H54 (cell line): ENCODE measurements around the gene UNC5B.

Experiments used
- DNase-seq: peaks from one replicate; pipeline ENCODE4 v3.0.0; 2011; ENCODE audit warnings: low spot score, mixed read lengths; ENCODE audit not compliant: insufficient read length
- FAIRE-seq: peaks from 3 replicates; lab custom pipeline; 2011; peaks lifted over from hg19 to GRCh38; lab: Jason Lieb, UNC
- POLR2A ChIP-seq: IDR thresholded peaks from 2 replicates; pipeline ENCODE4 v1.6.1; 2011; ENCODE audit warnings: low read depth, mild to moderate bottlenecking, low read length

The UNC5B gene

DNA sequence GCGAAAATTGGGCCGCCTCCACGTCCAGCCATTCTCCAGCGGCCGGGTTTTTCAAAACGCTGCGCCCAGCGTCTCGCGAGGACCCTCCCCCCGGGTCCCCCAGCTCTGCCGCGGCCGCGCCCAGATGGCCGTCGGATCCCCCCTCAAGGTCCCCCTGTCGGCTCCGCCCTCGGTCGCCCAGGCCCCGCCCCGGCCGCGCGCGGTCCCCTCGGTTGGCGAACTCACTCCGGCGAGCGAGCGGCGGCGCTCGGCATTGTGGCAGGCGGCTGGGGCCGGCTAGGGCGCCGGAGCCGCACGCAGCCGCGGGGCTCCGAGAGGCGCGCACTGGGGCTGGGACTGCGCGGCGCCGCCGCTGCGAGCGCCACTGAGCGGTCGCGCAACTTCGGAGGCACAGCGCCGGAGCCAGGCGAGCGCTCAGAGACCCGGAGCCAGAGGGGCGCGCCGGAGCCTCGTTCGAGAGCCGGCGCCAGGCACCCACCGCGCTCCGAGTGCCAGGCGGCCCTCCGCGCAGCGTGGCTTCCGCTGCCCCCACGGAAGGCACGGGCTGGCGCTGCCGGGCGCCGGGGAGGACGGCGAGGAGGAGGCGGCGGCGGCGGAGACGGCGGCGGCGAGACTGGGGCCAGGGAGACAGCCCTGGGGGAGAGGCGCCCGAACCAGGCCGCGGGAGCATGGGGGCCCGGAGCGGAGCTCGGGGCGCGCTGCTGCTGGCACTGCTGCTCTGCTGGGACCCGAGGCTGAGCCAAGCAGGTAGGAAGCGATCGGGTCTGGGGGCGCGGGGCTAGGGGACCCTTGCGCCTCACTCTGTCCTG lies at the start of gene UNC5B:
UNC5B (plus strand) TSS at position 253 of the 809 bp plus-strand sequence; CDS start at position 669, 416 bp downstream.
- DNase-seq (peak; percentile 81), FAIRE-seq (no peak)
- TF ChIP-seq POLR2A, result peak; percentile 89

DNA sequence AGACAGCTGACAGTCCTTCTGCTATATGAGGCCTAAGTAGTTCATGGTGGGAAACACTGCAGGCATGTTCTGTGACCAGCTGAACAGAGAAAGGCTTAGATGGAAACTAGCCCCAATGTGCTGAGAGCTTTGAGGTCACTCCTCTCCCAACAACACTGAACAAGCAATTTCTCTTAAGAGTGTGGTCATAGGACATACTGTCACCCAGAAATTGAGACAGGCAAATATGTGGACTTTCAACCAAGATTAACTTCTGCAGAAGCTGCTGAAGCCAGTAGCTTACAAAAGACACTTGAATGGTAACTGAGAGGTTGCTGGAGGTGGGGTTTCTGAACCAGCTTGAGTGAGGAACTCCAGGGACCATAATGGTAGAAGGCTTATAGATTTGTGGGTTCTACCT lies 38.9 kb upstream of the UNC5B start:
- no peak for TF ChIP-seq POLR2A
- no peak for DNase-seq

DNA sequence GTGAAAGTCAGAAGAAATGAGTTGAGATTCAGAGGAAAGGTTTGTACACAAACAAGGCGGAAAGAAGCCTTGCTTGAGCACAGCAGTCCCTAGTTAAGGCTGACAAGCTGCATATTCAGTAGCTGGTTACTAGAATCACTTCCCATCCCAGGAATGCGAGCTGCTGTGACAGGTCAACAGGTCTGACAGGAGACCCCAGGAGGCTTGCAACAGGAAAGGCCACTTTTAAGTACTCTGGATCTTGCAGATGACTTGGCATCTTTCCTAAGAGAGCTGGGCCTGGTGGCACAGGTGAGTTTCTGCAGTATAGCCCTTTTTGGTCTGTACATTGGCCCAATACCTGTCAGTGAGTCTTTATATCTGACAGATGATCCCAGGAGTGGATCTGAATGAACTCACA lies 35.7 kb upstream of the UNC5B start:
- DNase-seq (no peak), FAIRE-seq (no peak)
- TF ChIP-seq POLR2A, result no peak

More for the DNA sequence above, 38.9 kb upstream of the UNC5B start:
- no peak for FAIRE-seq

DNA sequence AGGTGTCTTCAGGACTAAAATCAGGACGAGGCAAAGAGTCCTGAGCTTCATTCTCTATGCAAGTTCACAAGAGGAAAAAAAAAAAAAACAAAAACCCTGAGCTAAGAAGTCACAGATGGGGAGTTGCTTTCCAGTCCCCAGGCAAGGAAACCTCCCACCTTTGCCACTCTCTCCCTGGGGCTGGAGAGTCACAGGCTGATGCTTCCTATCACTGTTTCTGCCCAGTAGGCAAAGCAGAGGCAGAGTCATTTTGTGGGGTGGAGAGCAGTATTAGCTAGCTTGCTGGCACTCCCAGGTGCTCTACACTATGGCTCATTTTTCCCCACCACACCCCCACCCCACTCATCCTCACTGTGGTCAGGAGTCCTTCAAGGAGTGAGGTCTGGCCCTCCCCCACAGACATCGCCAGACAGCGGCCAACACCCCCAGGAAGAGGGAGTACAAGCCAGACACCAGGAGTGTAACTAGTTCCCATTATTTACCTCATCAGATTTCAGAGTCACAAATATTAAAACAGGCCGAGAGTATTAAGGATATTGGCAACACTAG lies 34.6 kb upstream of the UNC5B start:
- no peak for FAIRE-seq
- no peak for DNase-seq
- no peak for TF ChIP-seq POLR2A

DNA sequence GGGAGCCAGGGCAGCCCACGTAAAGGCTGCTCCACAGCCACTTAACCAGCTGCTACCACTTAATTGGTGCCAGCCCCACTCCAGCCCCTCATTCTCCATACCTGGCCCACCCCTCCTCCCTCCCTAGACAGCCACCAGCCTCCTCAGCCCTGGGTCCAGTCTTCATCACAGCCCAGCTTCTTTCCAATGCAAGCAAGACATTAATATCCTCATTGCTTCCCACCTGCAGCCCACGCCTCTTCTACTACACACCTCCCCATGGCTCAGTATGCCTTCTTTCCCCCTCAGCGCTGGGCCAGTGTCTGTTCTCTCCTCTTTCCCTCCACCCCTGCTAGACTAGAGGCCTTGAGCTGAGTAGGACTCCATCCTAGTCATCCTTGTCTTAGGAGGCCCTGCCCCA lies 33.5 kb upstream of the UNC5B start:
- DNase-seq, result no peak

DNA sequence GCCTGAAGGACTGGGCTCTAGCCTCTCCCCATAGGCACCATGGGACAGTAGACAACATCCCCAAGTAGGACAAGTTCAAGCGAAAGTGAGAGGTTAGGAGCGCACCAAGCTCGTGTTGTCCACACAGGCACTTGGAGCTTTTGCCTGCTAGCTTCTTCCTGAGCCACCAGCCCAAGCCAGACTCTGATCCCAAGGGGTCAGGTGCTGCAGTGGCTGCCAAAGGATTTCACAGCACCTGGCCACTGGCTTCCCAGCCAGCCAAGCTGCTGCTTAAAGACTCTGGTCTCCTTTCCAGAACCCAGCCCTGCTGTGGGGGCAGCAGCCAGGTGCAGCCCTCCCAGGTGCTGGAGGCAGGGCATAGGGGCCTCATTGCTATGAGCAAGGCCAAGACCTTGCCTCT lies 33.0 kb upstream of the UNC5B start:
- no peak for TF ChIP-seq POLR2A
- DNase-seq (no peak), FAIRE-seq (no peak)

More for the DNA sequence above, 33.5 kb upstream of the UNC5B start:
- no peak for TF ChIP-seq POLR2A
- FAIRE-seq, result no peak

DNA sequence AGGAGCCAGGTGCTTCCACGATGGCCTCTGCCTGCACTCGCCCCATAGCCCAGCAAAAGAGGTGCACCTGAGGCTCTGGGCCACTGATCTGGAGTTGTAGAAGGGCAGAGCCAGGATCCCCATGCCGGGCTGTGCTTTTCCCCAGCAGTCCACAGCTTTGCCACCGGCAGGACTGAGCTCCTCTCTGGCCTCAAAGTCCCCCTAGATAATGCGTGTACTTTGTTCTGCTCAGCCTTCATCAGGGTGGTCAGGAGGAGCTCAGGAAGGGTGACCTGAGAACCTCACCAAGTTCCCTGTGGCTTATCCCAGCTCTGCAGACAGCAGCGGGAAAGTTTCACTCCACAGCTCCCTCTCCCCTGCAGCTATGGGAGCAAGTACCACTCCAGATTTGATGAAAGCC lies 27.9 kb upstream of the UNC5B start:
- no peak for FAIRE-seq
- TF ChIP-seq POLR2A, result no peak
- DNase-seq, result no peak

DNA sequence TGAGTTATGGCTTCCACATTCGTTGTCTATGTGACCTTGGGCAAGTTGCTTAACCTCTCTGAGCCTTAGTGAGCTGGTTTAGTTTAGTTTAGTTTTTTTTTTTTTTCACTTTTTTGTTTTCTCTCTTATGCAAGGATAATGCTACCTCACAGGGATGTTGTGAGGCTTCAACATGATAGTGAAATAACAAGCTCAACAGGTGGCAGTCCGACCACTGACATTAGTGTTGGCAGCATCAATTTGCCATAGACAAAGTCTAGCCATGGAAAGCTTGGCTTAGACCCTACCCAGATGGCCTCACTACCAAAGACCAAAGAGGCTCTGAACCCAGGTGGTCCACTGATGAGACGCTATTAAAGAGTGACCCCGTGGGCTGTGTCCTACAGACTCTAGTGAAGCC lies 27.2 kb upstream of the UNC5B start:
- no peak for FAIRE-seq
- no peak for TF ChIP-seq POLR2A
- no peak for DNase-seq

DNA sequence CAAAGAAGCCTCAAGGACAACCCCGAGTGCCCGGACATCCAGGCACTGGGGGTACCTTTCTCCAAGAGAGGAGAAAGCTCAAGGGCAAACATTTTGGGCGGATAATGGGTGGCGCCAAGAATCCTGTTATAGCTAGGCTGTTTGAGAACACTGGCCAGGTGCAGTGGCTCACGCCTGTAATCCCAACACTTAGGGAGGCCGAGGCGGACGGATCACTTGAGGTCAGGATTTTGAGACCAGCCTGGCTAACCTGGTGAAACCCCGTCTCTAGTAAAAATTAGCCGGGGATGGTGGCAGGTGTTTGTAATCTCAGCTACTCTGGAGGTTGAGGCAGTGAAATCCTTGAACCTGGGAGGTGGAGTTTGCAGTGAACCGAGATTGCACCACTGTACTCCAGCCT lies 25.2 kb upstream of the UNC5B start:
- FAIRE-seq (no peak), DNase-seq (no peak)
- TF ChIP-seq POLR2A, result no peak

DNA sequence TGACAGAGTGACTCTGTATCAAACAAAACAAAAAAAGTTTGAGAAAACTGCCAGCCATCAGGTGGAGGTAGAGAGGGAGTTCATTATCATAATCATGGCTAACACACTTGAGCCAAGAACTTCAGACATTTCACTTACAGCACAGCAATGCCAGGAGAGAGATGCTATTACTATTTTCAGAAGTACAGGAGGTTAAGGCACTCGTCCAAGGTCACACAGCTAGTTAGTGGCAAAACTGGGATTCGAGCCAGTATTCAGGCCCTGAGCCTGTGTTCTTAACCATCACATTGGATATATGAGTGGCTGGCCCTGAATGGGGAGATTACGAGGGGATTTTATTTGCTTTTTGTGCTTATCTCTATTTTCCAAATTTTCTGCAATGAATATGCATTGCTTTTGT lies 24.8 kb upstream of the UNC5B start:
- TF ChIP-seq POLR2A, result no peak
- no peak for FAIRE-seq
- DNase-seq, result no peak

DNA sequence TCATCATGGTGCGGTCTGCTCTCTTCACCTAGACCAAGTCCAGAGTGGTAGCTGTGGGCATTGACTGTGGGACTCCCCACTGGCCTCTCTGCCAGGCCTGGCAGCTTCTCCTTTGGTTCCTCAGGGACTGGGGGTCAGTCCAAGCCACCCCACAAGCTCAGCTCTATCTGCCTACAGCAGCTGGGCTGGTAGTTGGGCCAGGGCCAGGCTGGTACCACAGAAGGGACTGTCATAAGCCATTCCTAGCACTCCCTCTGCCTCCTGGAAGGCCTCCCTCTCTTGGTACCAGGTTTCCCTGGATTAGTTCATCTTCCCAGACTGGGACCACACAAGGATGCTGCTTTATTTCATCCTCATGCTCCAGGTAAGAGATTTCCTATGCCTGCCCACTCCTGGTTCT lies 24.2 kb upstream of the UNC5B start:
- no peak for TF ChIP-seq POLR2A
- DNase-seq (no peak), FAIRE-seq (no peak)

DNA sequence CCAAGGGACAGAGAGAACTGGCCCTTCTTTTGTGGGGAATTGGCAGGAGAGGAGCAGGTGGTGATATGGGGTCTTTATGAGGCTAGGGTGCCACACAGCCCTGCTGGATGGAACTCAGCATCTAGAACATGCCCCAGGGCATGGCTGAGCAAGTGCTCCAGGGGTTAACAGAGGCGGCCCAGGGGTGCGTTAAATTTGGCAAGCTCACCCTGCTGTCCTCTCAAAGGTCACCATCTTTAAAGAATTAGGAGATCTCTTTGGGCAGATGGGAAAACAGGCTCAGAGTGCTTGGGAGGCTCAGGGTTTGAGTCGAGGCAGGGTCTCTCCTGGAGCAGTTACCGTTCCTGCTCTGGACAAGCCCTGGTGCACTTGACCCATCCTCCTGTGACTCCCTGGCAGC lies 21.4 kb upstream of the UNC5B start:
- no peak for FAIRE-seq
- no peak for TF ChIP-seq POLR2A
- no peak for DNase-seq

DNA sequence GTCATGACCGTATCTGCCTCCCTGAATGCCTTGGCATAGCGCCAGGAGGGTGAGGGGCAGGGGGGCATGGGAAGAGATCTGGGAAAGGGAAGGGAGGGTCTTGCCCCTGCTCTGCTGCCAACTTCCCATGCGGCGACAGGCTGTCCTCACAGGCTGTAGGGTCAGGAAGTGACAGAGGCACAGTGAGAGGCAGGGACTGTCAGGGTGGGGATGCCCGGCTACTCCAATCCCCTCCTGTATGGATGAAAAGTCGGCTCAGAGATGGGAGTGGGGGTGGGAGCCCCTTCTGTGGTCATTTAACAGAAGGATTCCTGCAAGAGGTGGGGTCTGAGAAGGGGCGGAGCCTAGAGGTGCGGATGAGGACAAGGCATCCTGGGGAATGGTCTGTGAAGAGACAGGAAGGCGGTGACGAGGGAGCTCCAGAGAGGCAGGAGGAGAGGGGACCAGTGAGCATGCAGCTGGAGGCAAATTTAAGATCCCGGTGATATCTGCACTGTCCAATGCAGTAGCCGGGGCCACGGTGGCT lies 20.8 kb upstream of the UNC5B start:
- no peak for TF ChIP-seq POLR2A
- FAIRE-seq (no peak), DNase-seq (no peak)

DNA sequence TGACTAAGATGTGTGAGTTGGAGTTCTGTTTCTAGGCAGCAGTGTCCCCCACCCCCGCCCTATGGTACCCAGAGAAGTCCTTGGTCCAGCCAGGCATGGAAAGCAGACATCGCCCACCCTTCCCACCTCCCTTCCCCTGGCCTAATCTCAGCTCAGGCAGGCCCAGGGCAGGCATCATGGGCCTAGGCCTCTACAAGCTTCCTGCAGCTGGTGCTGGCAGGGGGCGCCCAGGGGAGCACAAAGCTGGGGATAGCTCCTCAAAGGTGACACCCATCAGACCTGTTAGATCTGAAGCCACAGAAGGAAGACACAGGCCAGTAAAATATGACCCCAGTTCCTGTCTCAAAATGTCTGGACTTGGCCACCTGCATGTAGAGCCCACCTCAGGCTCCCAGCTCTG lies 18.9 kb upstream of the UNC5B start:
- DNase-seq, result no peak
- no peak for FAIRE-seq
- no peak for TF ChIP-seq POLR2A

DNA sequence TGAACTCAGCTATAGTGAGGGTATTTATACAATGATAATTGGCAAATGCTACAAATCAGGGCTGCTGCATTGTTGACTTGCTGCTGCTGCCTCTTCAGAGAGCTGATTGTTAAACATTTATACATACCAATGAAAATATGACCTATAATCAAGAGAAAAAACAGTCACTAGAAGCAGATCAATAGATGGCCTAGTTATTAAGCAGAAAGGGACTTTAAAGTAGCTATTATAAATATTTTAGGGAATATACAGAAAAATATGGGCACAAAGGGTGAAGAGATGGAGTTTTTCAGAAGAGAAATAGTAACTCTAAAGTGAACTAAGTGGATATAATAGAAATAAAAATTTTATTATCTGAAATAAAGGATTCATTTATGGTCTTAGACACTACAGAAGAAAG lies 14.4 kb upstream of the UNC5B start:
- no peak for TF ChIP-seq POLR2A
- DNase-seq, result no peak
- no peak for FAIRE-seq
